HEK293 (cell line): ENCODE data around the gene SLC30A3.
"Not testable (repeated sequence)": the region's sequence is repeated elsewhere in the genome, so short reads cannot be mapped to it uniquely, and the experiment has no call there.

ENCODE experiments used
- BCL11B ChIP-seq: fragments of 450-650 bp; formaldehyde crosslinking; IDR thresholded peaks from 2 replicates; pipeline ENCODE4 v1.5.1; 2016; ENCODE audit warnings: low read depth, missing biosample characterization, missing genetic modification characterization
- CTCF ChIP-seq: fragments of 450-650 bp; formaldehyde crosslinking; IDR thresholded peaks from 2 replicates; pipeline ENCODE4 v1.5.1; 2016; ENCODE audit warnings: missing biosample characterization, missing genetic modification characterization
- ZNF138 ChIP-seq: fragments of 450-650 bp; formaldehyde crosslinking; IDR thresholded peaks from 2 replicates; pipeline ENCODE4 v1.5.1; 2016; ENCODE audit warnings: missing biosample characterization, missing genetic modification characterization, borderline replicate concordance
- ZNF140 ChIP-seq: fragments of 450-650 bp; formaldehyde crosslinking; IDR thresholded peaks from 2 replicates; pipeline ENCODE4 v1.5.1; 2016; ENCODE audit warnings: missing biosample characterization, missing genetic modification characterization
- ZNF155 ChIP-seq: fragments of 450-650 bp; formaldehyde crosslinking; IDR thresholded peaks from 2 replicates; pipeline ENCODE4 v1.5.1; 2016; ENCODE audit warnings: missing biosample characterization, missing genetic modification characterization
- ZNF350 ChIP-seq: fragments of 450-650 bp; formaldehyde crosslinking; IDR thresholded peaks from 2 replicates; pipeline ENCODE4 v1.5.0; 2017; ENCODE audit warnings: missing biosample characterization, mild to moderate bottlenecking, missing genetic modification characterization
- ZNF366 ChIP-seq: fragments of 450-650 bp; formaldehyde crosslinking; conservative IDR thresholded peaks from 2 replicates; pipeline ENCODE4 v1.5.1; 2016; ENCODE audit warnings: missing biosample characterization, missing genetic modification characterization
- ZNF416 ChIP-seq: fragments of 450-650 bp; formaldehyde crosslinking; IDR thresholded peaks from 2 replicates; pipeline ENCODE4 v1.5.1; 2016; ENCODE audit warnings: missing biosample characterization, missing genetic modification characterization
- ZNF529 ChIP-seq: fragments of 450-650 bp; formaldehyde crosslinking; IDR thresholded peaks from 2 replicates; pipeline ENCODE4 v1.5.1; 2017; ENCODE audit warnings: missing genetic modification characterization, missing biosample characterization; ENCODE audit not compliant: insufficient replicate concordance
- ZNF660 ChIP-seq: fragments of 450-650 bp; IDR thresholded peaks from 2 replicates; pipeline ENCODE4 v1.5.1; 2018; ENCODE audit warnings: missing biosample characterization, mild to moderate bottlenecking, missing genetic modification characterization
- ZNF664 ChIP-seq: fragments of 450-650 bp; formaldehyde crosslinking; IDR thresholded peaks from 2 replicates; pipeline ENCODE4 v1.5.1; 2016; ENCODE audit warnings: missing biosample characterization, missing genetic modification characterization
- ZNF747 ChIP-seq: fragments of 450-650 bp; formaldehyde crosslinking; IDR thresholded peaks from 2 replicates; pipeline ENCODE4 v1.5.1; 2016; ENCODE audit warnings: missing biosample characterization, missing genetic modification characterization
- TF ChIP-seq, protein P1 (sequence below): fragments of 450-650 bp; formaldehyde crosslinking; IDR thresholded peaks from 2 replicates; pipeline ENCODE4 v1.5.1; 2016; ENCODE audit warnings: missing biosample characterization, missing genetic modification characterization
- TF ChIP-seq, protein P2 (sequence below): fragments of 450-650 bp; formaldehyde crosslinking; IDR thresholded peaks from 2 replicates; pipeline ENCODE4 v1.5.1; 2016; ENCODE audit warnings: missing biosample characterization, missing genetic modification characterization

DNA sequence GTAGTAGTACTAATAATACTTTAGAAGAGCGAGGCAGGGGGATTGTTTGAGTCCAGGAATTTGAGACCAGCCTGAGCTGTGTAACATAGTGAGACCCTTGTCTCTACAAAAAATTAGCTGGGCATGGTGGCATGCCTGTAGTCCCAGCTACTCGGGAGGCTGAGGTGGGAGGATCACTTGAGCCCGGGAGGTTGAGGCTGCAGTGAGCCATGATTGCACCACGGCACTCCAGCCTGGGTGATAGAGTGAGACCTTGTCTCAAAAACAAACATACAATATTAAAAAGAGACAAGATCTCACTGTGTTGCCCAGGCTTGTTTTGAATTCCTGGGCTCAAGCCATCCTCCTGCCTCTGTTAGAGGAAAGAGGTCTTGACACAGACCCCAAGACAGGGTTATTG, 37.8 kb upstream of the SLC30A3 start:
- TF ChIP-seq, protein P1, sequence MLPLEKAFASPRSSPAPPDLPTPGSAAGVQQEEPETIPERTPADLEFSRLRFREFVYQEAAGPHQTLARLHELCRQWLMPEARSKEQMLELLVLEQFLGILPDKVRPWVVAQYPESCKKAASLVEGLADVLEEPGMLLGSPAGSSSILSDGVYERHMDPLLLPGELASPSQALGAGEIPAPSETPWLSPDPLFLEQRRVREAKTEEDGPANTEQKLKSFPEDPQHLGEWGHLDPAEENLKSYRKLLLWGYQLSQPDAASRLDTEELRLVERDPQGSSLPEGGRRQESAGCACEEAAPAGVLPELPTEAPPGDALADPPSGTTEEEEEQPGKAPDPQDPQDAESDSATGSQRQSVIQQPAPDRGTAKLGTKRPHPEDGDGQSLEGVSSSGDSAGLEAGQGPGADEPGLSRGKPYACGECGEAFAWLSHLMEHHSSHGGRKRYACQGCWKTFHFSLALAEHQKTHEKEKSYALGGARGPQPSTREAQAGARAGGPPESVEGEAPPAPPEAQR (tag by site-specific recombination) = not testable (repeated sequence)
- not testable (repeated sequence) for TF ChIP-seq ZNF660 (tag by site-specific recombination); CTCF (tag by site-specific recombination); BCL11B (tag by site-specific recombination); ZNF416 (tag by site-specific recombination); ZNF140; ZNF366 (tag by site-specific recombination); ZNF350 (tag by site-specific recombination); ZNF155; ZNF664 (tag by site-specific recombination); ZNF529 (tag by site-specific recombination); ZNF138 (tag by site-specific recombination); ZNF747 (tag by site-specific recombination)
- TF ChIP-seq, protein P2, sequence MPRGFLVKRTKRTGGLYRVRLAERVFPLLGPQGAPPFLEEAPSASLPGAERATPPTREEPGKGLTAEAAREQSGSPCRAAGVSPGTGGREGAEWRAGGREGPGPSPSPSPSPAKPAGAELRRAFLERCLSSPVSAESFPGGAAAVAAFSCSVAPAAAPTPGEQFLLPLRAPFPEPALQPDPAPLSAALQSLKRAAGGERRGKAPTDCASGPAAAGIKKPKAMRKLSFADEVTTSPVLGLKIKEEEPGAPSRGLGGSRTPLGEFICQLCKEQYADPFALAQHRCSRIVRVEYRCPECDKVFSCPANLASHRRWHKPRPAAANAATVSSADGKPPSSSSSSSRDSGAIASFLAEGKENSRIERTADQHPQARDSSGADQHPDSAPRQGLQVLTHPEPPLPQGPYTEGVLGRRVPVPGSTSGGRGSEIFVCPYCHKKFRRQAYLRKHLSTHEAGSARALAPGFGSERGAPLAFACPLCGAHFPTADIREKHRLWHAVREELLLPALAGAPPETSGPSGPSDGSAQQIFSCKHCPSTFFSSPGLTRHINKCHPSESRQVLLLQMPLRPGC (tag by site-specific recombination) = not testable (repeated sequence)
